ENCODE results near the gene OPCML.

The OPCML gene

GRCh38 chr11:133107763-133108162 lies 424.5 kb downstream of the OPCML start:
- no peak for DNase-seq

GRCh38 chr11:133107136-133107535 lies 425.2 kb downstream of the OPCML start:
- DNase-seq = no peak

GRCh38 chr11:133106417-133106816 lies 425.9 kb downstream of the OPCML start:
- no peak for DNase-seq

- DNase-seq = no peak
These were observed 428.1 kb downstream of the OPCML start for GRCh38 chr11:133104009-133104744.

- DNase-seq = no peak
These were observed 435.3 kb downstream of the OPCML start for GRCh38 chr11:133096981-133097380.

GRCh38 chr11:133086518-133086917 lies 445.8 kb downstream of the OPCML start:
- no peak for DNase-seq

GRCh38 chr11:133082841-133083488 lies 449.3 kb downstream of the OPCML start:
- DNase-seq = peak; percentile 62

- DNase-seq = peak; percentile 47
These were observed 449.9 kb downstream of the OPCML start for GRCh38 chr11:133082453-133082781.

- DNase-seq = no peak
These were observed 450.4 kb downstream of the OPCML start for GRCh38 chr11:133081730-133082452.

GRCh38 chr11:133081020-133081419 lies 451.3 kb downstream of the OPCML start:
- DNase-seq = no peak

GRCh38 chr11:133078591-133079404 lies 453.5 kb downstream of the OPCML start:
- peak; percentile 31 for DNase-seq

GRCh38 chr11:133078012-133078411 lies 454.3 kb downstream of the OPCML start:
- no peak for DNase-seq

GRCh38 chr11:133075351-133075750 lies 456.9 kb downstream of the OPCML start:
- no peak for DNase-seq

GRCh38 chr11:133072858-133073582 lies 459.3 kb downstream of the OPCML start:
- no peak for DNase-seq

GRCh38 chr11:133072378-133072777 lies 459.9 kb downstream of the OPCML start:
- DNase-seq = no peak

- no peak for DNase-seq
These were observed 461.5 kb downstream of the OPCML start for GRCh38 chr11:133070791-133071190.

- DNase-seq = no peak
These were observed 462.1 kb downstream of the OPCML start for GRCh38 chr11:133070021-133070713.

- no peak for DNase-seq
These were observed 466.3 kb downstream of the OPCML start for GRCh38 chr11:133065847-133066485.

GRCh38 chr11:133064961-133065360 lies 467.3 kb downstream of the OPCML start:
- no peak for DNase-seq

- peak; percentile 86 for DNase-seq
These were observed 468.0 kb downstream of the OPCML start for GRCh38 chr11:133064152-133064877.

- no peak for DNase-seq
These were observed 473.8 kb downstream of the OPCML start for GRCh38 chr11:133058501-133058900.
